K562 (cell line): ENCODE measurements around the gene SUFU. TPM values are rescaled to one million over a fixed set of nuclear protein-coding genes. Genes with fewer than 3 reads are reported as not detected.

Experiments used
- BACH1 ChIP-seq: fragments of 200-800 bp; sonication (Bioruptor generic); IDR thresholded peaks from 2 replicates; pipeline ENCODE4 v1.6.1; 2016; ENCODE audit warnings: missing genetic modification characterization, missing compliant biosample characterization
- BCL6 ChIP-seq: fragments of 250-450 bp; sonication (Bioruptor Pico); IDR thresholded peaks from 2 replicates; pipeline ENCODE4 v1.4.0; 2020
- BMI1 ChIP-seq: fragments of 150-350 bp; IDR thresholded peaks from 2 replicates; pipeline ENCODE4 v1.6.1; 2014; ENCODE audit warnings: low read length
- ELF2 ChIP-seq: fragments of 250-450 bp; sonication (Bioruptor Pico); IDR thresholded peaks from 2 replicates; pipeline ENCODE4 v1.5.0; 2021; ENCODE audit warnings: mild to moderate bottlenecking
- ETS2 ChIP-seq: IDR thresholded peaks from 2 replicates; pipeline ENCODE4 v1.6.1; 2016; ENCODE audit warnings: borderline replicate concordance, missing genetic modification characterization, mild to moderate bottlenecking, moderate library complexity, missing compliant biosample characterization; ENCODE audit not compliant: poor library complexity, severe bottlenecking
- HNRNPLL ChIP-seq: fragments of 200-400 bp; formaldehyde crosslinking; IDR thresholded peaks from 2 replicates; pipeline ENCODE4 v1.6.1; 2017; ENCODE audit warnings: low read length, low read depth, mild to moderate bottlenecking; ENCODE audit not compliant: poor library complexity, severe bottlenecking
- NCOA6 ChIP-seq: fragments of 450-650 bp; IDR thresholded peaks from 2 replicates; pipeline ENCODE4 v1.6.1; 2017; ENCODE audit warnings: mild to moderate bottlenecking
- POLR2AphosphoS5 ChIP-seq: IDR thresholded peaks from 2 replicates; pipeline ENCODE4 v1.6.1; 2011; ENCODE audit warnings: mild to moderate bottlenecking, low read depth, low read length, moderate library complexity; ENCODE audit not compliant: control insufficient read depth, insufficient read depth
- SNIP1 ChIP-seq: fragments of 450-650 bp; IDR thresholded peaks from 2 replicates; pipeline ENCODE4 v1.7.1; 2017; ENCODE audit warnings: low read depth, mild to moderate bottlenecking
- ZFP36 ChIP-seq: fragments of 150-350 bp; IDR thresholded peaks from 2 replicates; pipeline ENCODE4 v1.6.1; 2018; ENCODE audit warnings: low read length, low read depth; ENCODE audit not compliant: partially characterized antibody
- polyA plus RNA-seq, 8 experiments: library from polyadenylated mRNA; depleted of rRNA in 4 of 8; stranded (reverse) in 5 of 8; unstranded in 3 of 8; fragments of >200 nt; fragmentation: Nextera tagmentation in 2 of 8; fragmentation: Illumina TruSeq in 1 of 8; extraction: Ambion mirVana in 2 of 8; extraction: Trizol in 1 of 8; gene quantifications; 2 replicates each; pipeline versions ENCODE4 v1.2.1 to v1.2.3, GENCODE V29; 2011 to 2014; ENCODE audit warnings: inconsistent platforms in 1 of 8, missing spikeins in 1 of 8
- total RNA-seq, 7 experiments: library from RNA; depleted of rRNA in 6 of 7; stranded (reverse); fragments of >200 nt in 6 of 7; fragmentation: Illumina TruSeq in 2 of 7; extraction: Trizol in 2 of 7; gene quantifications; 2 replicates each; pipeline versions ENCODE4 v1.2.1 to v1.2.3, GENCODE V29; 2011 to 2021; ENCODE audit warnings: low replicate concordance in 1 of 7
- TF ChIP-seq, protein P1 (sequence below), 2 experiments: fragments of 450-650 bp; IDR thresholded peaks; 2 replicates each; pipeline ENCODE4 v1.6.1; 2018; ENCODE audit warnings: mild to moderate bottlenecking in 2 of 2, low read depth in 1 of 2; ENCODE audit not compliant: partially characterized antibody in 2 of 2
- TF ChIP-seq, protein P2 (sequence below): fragments of 250-450 bp; sonication (Bioruptor Pico); IDR thresholded peaks from 2 replicates; pipeline ENCODE4 v1.8.0; 2021; ENCODE audit warnings: borderline replicate concordance, mild to moderate bottlenecking, moderate library complexity; ENCODE audit not compliant: poor library complexity, severe bottlenecking
- TF ChIP-seq, protein P3 (sequence below): fragments of 450-650 bp; IDR thresholded peaks from 2 replicates; pipeline ENCODE4 v1.6.1; 2014; ENCODE audit warnings: low read depth, mild to moderate bottlenecking, moderate library complexity, borderline replicate concordance
- TF ChIP-seq, protein P4 (sequence below): fragments of 450-650 bp; IDR thresholded peaks from 2 replicates; pipeline ENCODE4 v1.6.1; 2016; ENCODE audit warnings: borderline replicate concordance
- TF ChIP-seq, protein P5 (sequence below): IDR thresholded peaks from 3 replicates; pipeline ENCODE4 v1.6.1; 2011; ENCODE audit warnings: borderline replicate concordance, mild to moderate bottlenecking, moderate library complexity; ENCODE audit not compliant: insufficient read length; ENCODE audit errors: extremely low read depth

The SUFU gene
- total and polyA plus RNA-seq, 9 of the 15 experiments (the other 6 are each of a cell fraction or from before 2014, with no cell fraction given) = 0.59 to 6.3 (median 0.82) TPM

DNA sequence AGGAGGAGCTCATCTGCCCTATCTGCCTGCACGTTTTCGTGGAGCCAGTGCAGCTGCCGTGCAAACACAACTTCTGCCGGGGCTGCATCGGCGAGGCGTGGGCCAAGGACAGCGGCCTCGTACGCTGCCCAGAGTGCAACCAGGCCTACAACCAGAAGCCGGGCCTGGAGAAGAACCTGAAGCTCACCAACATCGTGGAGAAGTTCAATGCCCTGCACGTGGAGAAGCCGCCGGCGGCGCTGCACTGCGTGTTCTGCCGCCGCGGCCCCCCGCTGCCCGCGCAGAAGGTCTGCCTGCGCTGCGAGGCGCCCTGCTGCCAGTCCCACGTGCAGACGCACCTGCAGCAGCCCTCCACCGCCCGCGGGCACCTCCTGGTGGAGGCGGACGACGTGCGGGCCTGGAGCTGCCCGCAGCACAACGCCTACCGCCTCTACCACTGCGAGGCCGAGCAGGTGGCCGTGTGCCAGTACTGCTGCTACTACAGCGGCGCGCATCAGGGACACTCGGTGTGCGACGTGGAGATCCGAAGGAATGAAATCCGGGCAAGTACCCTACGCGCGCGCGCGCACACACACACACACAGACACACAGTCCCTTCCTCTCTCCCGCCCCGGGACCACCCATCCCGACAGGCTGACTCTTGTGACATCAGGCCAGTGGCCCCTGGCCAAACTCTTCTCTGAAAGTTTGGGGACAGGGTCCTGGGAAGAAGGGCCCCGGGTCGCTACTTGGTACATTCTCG lies 141.0 kb downstream of the SUFU start (continued):
- TF ChIP-seq, protein P1, sequence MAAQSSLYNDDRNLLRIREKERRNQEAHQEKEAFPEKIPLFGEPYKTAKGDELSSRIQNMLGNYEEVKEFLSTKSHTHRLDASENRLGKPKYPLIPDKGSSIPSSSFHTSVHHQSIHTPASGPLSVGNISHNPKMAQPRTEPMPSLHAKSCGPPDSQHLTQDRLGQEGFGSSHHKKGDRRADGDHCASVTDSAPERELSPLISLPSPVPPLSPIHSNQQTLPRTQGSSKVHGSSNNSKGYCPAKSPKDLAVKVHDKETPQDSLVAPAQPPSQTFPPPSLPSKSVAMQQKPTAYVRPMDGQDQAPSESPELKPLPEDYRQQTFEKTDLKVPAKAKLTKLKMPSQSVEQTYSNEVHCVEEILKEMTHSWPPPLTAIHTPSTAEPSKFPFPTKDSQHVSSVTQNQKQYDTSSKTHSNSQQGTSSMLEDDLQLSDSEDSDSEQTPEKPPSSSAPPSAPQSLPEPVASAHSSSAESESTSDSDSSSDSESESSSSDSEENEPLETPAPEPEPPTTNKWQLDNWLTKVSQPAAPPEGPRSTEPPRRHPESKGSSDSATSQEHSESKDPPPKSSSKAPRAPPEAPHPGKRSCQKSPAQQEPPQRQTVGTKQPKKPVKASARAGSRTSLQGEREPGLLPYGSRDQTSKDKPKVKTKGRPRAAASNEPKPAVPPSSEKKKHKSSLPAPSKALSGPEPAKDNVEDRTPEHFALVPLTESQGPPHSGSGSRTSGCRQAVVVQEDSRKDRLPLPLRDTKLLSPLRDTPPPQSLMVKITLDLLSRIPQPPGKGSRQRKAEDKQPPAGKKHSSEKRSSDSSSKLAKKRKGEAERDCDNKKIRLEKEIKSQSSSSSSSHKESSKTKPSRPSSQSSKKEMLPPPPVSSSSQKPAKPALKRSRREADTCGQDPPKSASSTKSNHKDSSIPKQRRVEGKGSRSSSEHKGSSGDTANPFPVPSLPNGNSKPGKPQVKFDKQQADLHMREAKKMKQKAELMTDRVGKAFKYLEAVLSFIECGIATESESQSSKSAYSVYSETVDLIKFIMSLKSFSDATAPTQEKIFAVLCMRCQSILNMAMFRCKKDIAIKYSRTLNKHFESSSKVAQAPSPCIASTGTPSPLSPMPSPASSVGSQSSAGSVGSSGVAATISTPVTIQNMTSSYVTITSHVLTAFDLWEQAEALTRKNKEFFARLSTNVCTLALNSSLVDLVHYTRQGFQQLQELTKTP (IDR thresholded peaks at IDR 0.05; ENCODE audit: low read depth in 1 of 2, partially characterized antibody in 2 of 2) = no peak
- TF ChIP-seq HNRNPLL (no peak), ETS2 (tag) (no peak), BCL6 (CRISPR knock-in tag) (no peak), NCOA6 (no peak), BACH1 (tag) (no peak), ZFP36 (no peak), BMI1 (no peak), POLR2AphosphoS5 (no peak), ELF2 (CRISPR knock-in tag) (no peak), SNIP1 (no peak)
- TF ChIP-seq, protein P2, sequence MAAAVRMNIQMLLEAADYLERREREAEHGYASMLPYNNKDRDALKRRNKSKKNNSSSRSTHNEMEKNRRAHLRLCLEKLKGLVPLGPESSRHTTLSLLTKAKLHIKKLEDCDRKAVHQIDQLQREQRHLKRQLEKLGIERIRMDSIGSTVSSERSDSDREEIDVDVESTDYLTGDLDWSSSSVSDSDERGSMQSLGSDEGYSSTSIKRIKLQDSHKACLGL (CRISPR knock-in tag) = peak; percentile 15
- TF ChIP-seq, protein P3, sequence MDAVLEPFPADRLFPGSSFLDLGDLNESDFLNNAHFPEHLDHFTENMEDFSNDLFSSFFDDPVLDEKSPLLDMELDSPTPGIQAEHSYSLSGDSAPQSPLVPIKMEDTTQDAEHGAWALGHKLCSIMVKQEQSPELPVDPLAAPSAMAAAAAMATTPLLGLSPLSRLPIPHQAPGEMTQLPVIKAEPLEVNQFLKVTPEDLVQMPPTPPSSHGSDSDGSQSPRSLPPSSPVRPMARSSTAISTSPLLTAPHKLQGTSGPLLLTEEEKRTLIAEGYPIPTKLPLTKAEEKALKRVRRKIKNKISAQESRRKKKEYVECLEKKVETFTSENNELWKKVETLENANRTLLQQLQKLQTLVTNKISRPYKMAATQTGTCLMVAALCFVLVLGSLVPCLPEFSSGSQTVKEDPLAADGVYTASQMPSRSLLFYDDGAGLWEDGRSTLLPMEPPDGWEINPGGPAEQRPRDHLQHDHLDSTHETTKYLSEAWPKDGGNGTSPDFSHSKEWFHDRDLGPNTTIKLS = peak; percentile 28; the same call in 1 of the 2 replicates
- TF ChIP-seq, protein P4, sequence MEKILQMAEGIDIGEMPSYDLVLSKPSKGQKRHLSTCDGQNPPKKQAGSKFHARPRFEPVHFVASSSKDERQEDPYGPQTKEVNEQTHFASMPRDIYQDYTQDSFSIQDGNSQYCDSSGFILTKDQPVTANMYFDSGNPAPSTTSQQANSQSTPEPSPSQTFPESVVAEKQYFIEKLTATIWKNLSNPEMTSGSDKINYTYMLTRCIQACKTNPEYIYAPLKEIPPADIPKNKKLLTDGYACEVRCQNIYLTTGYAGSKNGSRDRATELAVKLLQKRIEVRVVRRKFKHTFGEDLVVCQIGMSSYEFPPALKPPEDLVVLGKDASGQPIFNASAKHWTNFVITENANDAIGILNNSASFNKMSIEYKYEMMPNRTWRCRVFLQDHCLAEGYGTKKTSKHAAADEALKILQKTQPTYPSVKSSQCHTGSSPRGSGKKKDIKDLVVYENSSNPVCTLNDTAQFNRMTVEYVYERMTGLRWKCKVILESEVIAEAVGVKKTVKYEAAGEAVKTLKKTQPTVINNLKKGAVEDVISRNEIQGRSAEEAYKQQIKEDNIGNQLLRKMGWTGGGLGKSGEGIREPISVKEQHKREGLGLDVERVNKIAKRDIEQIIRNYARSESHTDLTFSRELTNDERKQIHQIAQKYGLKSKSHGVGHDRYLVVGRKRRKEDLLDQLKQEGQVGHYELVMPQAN = no peak
- TF ChIP-seq, protein P5, sequence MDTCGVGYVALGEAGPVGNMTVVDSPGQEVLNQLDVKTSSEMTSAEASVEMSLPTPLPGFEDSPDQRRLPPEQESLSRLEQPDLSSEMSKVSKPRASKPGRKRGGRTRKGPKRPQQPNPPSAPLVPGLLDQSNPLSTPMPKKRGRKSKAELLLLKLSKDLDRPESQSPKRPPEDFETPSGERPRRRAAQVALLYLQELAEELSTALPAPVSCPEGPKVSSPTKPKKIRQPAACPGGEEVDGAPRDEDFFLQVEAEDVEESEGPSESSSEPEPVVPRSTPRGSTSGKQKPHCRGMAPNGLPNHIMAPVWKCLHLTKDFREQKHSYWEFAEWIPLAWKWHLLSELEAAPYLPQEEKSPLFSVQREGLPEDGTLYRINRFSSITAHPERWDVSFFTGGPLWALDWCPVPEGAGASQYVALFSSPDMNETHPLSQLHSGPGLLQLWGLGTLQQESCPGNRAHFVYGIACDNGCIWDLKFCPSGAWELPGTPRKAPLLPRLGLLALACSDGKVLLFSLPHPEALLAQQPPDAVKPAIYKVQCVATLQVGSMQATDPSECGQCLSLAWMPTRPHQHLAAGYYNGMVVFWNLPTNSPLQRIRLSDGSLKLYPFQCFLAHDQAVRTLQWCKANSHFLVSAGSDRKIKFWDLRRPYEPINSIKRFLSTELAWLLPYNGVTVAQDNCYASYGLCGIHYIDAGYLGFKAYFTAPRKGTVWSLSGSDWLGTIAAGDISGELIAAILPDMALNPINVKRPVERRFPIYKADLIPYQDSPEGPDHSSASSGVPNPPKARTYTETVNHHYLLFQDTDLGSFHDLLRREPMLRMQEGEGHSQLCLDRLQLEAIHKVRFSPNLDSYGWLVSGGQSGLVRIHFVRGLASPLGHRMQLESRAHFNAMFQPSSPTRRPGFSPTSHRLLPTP = no peak
